Liver (tissue), 9 donors: Measurements from ENCODE around the gene CEP83. TPM values are rescaled to one million over a fixed set of nuclear protein-coding genes. Genes with fewer than 3 reads are reported as not detected.

Experiments
- DNase-seq: peaks from one replicate; pipeline ENCODE4 v3.0.0-alpha.2; 2017; ENCODE audit warnings: low spot score
- H3K27ac ChIP-seq, 2 donors: one replicate each; pipeline ENCODE4 v1.7.0; 2013; ENCODE audit warnings: inconsistent platforms in 2 of 2, low read length in 2 of 2, control low read depth in 1 of 2, low read depth in 1 of 2, mild to moderate bottlenecking in 1 of 2
- H3K27me3 ChIP-seq, 4 donors: one replicate each; pipeline versions ENCODE4 v1.6.1 to v1.7.0; 2013; ENCODE audit warnings: low read length in 3 of 4, inconsistent platforms in 1 of 4, mild to moderate bottlenecking in 1 of 4, moderate library complexity in 1 of 4; ENCODE audit not compliant: control insufficient read depth in 4 of 4, insufficient read depth in 4 of 4
- H3K36me3 ChIP-seq, 4 donors: one replicate each; pipeline versions ENCODE4 v1.6.1 to v1.7.0; 2013; ENCODE audit warnings: low read length in 3 of 4, mild to moderate bottlenecking in 3 of 4, low read depth in 1 of 4, moderate library complexity in 1 of 4; ENCODE audit not compliant: control insufficient read depth in 4 of 4, insufficient read depth in 3 of 4
- H3K4me1 ChIP-seq, 4 donors: one replicate each; pipeline versions ENCODE4 v1.6.1 to v1.7.0; 2013; ENCODE audit warnings: low read length in 3 of 4, mild to moderate bottlenecking in 3 of 4, moderate library complexity in 1 of 4; ENCODE audit not compliant: control insufficient read depth in 4 of 4, insufficient read depth in 4 of 4
- H3K4me3 ChIP-seq, 3 donors: one replicate each; pipeline versions ENCODE4 v1.6.1 to v1.7.0; 2013; ENCODE audit warnings: low read length in 3 of 3, control low read depth in 1 of 3, low read depth in 1 of 3, mild to moderate bottlenecking in 1 of 3
- H3K9ac ChIP-seq, 2 donors: one replicate each; pipeline ENCODE4 v1.7.0; 2013; ENCODE audit warnings: low read length in 2 of 2, mild to moderate bottlenecking in 2 of 2, moderate library complexity in 2 of 2, control low read depth in 1 of 2, low read depth in 1 of 2
- H3K9me3 ChIP-seq, 4 donors: one replicate each; pipeline versions ENCODE4 v1.6.1 to v1.7.0; 2013; ENCODE audit warnings: low read length in 3 of 4; ENCODE audit not compliant: control insufficient read depth in 4 of 4
- ATF3 ChIP-seq: IDR thresholded peaks from 2 replicates; pipeline ENCODE4 v1.6.1; 2016; ENCODE audit warnings: antibody characterized with exemption
- CTCF ChIP-seq: fragments of 150-350 bp; IDR thresholded peaks from 2 replicates; pipeline ENCODE4 v1.5.1; 2017; ENCODE audit warnings: improper control_type of control experiment, low read depth, low read length; ENCODE audit not compliant: missing input control
- FOXA1 ChIP-seq: IDR thresholded peaks from 2 replicates; pipeline ENCODE4 v1.6.1; 2016; ENCODE audit warnings: antibody characterized with exemption
- FOXA2 ChIP-seq: IDR thresholded peaks from 2 replicates; pipeline ENCODE4 v1.6.1; 2016; ENCODE audit warnings: antibody characterized with exemption
- GABPA ChIP-seq, 2 donors: IDR thresholded peaks in 1 of 2; conservative IDR thresholded peaks in 1 of 2; 2 replicates each; pipeline ENCODE4 v1.6.1; 2016; ENCODE audit warnings: antibody characterized with exemption in 2 of 2, mild to moderate bottlenecking in 1 of 2, moderate library complexity in 1 of 2
- HNF4A ChIP-seq, 2 donors: conservative IDR thresholded peaks; 2 replicates each; pipeline ENCODE4 v1.6.1; 2016; ENCODE audit warnings: antibody characterized with exemption in 2 of 2, mild to moderate bottlenecking in 2 of 2
- HNF4G ChIP-seq: IDR thresholded peaks from 2 replicates; pipeline ENCODE4 v1.6.1; 2016; ENCODE audit warnings: antibody characterized with exemption
- MAX ChIP-seq: IDR thresholded peaks from 2 replicates; pipeline ENCODE4 v1.6.1; 2016; ENCODE audit warnings: antibody characterized with exemption
- RAD21 ChIP-seq, 2 donors: IDR thresholded peaks; 2 replicates each; pipeline ENCODE4 v1.6.1; 2016; ENCODE audit warnings: antibody characterized with exemption in 2 of 2, mild to moderate bottlenecking in 2 of 2
- REST ChIP-seq: IDR thresholded peaks from 2 replicates; pipeline ENCODE4 v1.6.1; 2016; ENCODE audit warnings: antibody characterized with exemption, mild to moderate bottlenecking
- RXRA ChIP-seq, 2 donors: IDR thresholded peaks; 2 replicates each; pipeline ENCODE4 v1.6.1; 2017 to 2018; ENCODE audit warnings: antibody characterized with exemption in 2 of 2, mild to moderate bottlenecking in 1 of 2
- SP1 ChIP-seq: IDR thresholded peaks from 2 replicates; pipeline ENCODE4 v1.6.1; 2018; ENCODE audit warnings: antibody characterized with exemption, mild to moderate bottlenecking
- TAF1 ChIP-seq: conservative IDR thresholded peaks from 2 replicates; pipeline ENCODE4 v1.6.1; 2016; ENCODE audit warnings: antibody characterized with exemption, mild to moderate bottlenecking
- YY1 ChIP-seq: IDR thresholded peaks from 2 replicates; pipeline ENCODE4 v1.6.1; 2016; ENCODE audit warnings: antibody characterized with exemption, mild to moderate bottlenecking
- ZBTB33 ChIP-seq: IDR thresholded peaks from 2 replicates; pipeline ENCODE4 v1.6.1; 2016; ENCODE audit warnings: antibody characterized with exemption
- WGBS: extraction: QIAGEN DNeasy Blood & Tissue Kit; methylation state at CpG from one replicate; pipeline ENCODE4 v1.1.7; 2013; 5-methylcytosine and 5-hydroxymethylcytosine counted together
- polyA plus RNA-seq, 2 donors: library from polyadenylated mRNA; stranded (reverse) in 1 of 2; unstranded in 1 of 2; fragments of 200-250 nt in 1 of 2; fragments of >200 nt in 1 of 2; fragmentation: Nextera tagmentation in 1 of 2; extraction: Ambion mirVana in 1 of 2; gene quantifications; one replicate each; pipeline versions ENCODE4 v1.2.1 to v1.2.3, GENCODE V29; 2013 to 2015
- total RNA-seq, 2 donors: library from RNA; depleted of rRNA; stranded (reverse); fragments of >200 nt; gene quantifications; one replicate each; pipeline ENCODE4 v1.2.3, GENCODE V29; 2014
- donor health status: healthy.
- donor health status: healthy.
- donor health status: healthy.
- donor health status: healthy.
- donor health status: healthy.

CEP83 gene
- total and polyA plus RNA-seq, 4 donors: 1.9 to 8.4 (median 5.2) TPM

- TF ChIP-seq YY1: no peak
- TF ChIP-seq ATF3: no peak
- TF ChIP-seq FOXA1: no peak
- no peak for TF ChIP-seq GABPA (IDR thresholded peaks at IDR 0.05 in 1 of 2, conservative IDR thresholded peaks at IDR 0.05 in 1 of 2)
- no peak for TF ChIP-seq ZBTB33
- Histone ChIP-seq H3K9ac (no peak overlapping the region), H3K27me3 (no peaks in the 10 kb centered on the region), H3K4me3 (no peak overlapping the region), H3K9me3 (no peaks in the 10 kb centered on the region), H3K36me3 (no peaks in the 10 kb centered on the region), H3K4me1 (no peaks in the 10 kb centered on the region), H3K27ac (no peak overlapping the region)
- WGBS: 99% methylated on average over 2 of the region's 2 CpGs
- no peak for DNase-seq
Observed at GRCh38 chr12:94377599-94377998, 82.1 kb downstream of the CEP83 start.

- no peak overlapping the region for H3K27ac ChIP-seq
- no peak for DNase-seq
- no peak overlapping the region for H3K9ac ChIP-seq
- no peaks in the 10 kb centered on the region for H3K36me3 ChIP-seq
- H3K4me3 ChIP-seq: no peak overlapping the region
- H3K27me3 ChIP-seq: no peaks in the 10 kb centered on the region
- H3K9me3 ChIP-seq: no peaks in the 10 kb centered on the region
- TF ChIP-seq SP1: no peak
- TF ChIP-seq YY1: no peak
- no peak for TF ChIP-seq RXRA (IDR thresholded peaks at IDR 0.05)
- TF ChIP-seq MAX: no peak
- TF ChIP-seq REST: no peak
- H3K4me1 ChIP-seq: no peaks in the 10 kb centered on the region
- WGBS: 83% methylated on average over 2 of the region's 2 CpGs
Observed at GRCh38 chr12:94374124-94374523, 85.5 kb downstream of the CEP83 start.

GRCh38 chr12:94372461-94372860, 87.2 kb downstream of the CEP83 start:
- Histone ChIP-seq H3K27ac (no peak overlapping the region), H3K4me1 (no peaks in the 10 kb centered on the region), H3K4me3 (no peak overlapping the region), H3K27me3 (no peaks in the 10 kb centered on the region), H3K9ac (no peak overlapping the region), H3K9me3 (no peaks in the 10 kb centered on the region), H3K36me3 (peaks cover 0 to 3% (median 0%) of the 10 kb centered on the region in 4 donors)
- no peak for DNase-seq
- 90% methylated on average over 2 of the region's 2 CpGs for WGBS
- TF ChIP-seq GABPA (IDR thresholded peaks at IDR 0.05 in 1 of 2, conservative IDR thresholded peaks at IDR 0.05 in 1 of 2) (no peak), TAF1 (no peak), FOXA1 (no peak), HNF4A (conservative IDR thresholded peaks at IDR 0.05) (no peak), ATF3 (no peak), CTCF (no peak), SP1 (no peak), FOXA2 (no peak), MAX (no peak), ZBTB33 (no peak), RXRA (IDR thresholded peaks at IDR 0.05) (no peak), RAD21 (IDR thresholded peaks at IDR 0.05) (no peak), HNF4G (no peak)
